ENCODE measurements around the gene THSD4. TPM values are rescaled to one million over a fixed set of nuclear protein-coding genes. Genes with fewer than 3 reads are reported as not detected.
A peak's percentile ranks its signal among the peaks of the same experiment; 100 is the strongest.
"Not testable (repeated sequence)": the region's sequence is repeated elsewhere in the genome, so short reads cannot be mapped to it uniquely, and the experiment has no call there.

THSD4 gene
- total RNA-seq, 1 experiment from 2014 or later: 19.5 TPM

GRCh38 chr15:71422530-71423259 is 307.4 kb downstream of the THSD4 start:
- no peak for DNase-seq (ENCODE audit: low spot score)

GRCh38 chr15:71424765-71425164 is 309.5 kb downstream of the THSD4 start:
- DNase-seq (ENCODE audit: low spot score): no peak

- DNase-seq (ENCODE audit: low spot score): no peak
These were observed 310.1 kb downstream of the THSD4 start for GRCh38 chr15:71425388-71425787.

- no peak for DNase-seq (ENCODE audit: low spot score)
These were observed 311.5 kb downstream of the THSD4 start for GRCh38 chr15:71426792-71427191.

DNA sequence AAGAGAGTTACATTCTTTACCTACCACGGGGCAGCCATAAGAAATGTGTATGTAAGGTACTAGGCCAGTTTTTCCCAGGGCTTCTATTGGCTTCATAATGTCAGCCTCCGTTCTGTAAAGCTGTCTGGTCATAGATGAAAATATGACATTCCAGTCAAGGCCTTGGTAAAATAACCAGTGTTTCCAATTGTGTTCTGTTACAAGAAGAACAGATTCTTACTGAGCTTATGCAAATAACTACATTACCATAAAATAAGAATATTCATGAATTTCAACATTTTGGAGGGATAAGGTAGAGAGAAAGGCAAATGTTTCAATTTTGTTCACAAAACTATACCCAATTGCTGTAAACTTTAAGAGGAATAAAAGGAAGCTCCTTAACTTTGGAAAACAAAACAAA is 315.5 kb downstream of the THSD4 start:
- DNase-seq (ENCODE audit: low spot score): no peak

DNA sequence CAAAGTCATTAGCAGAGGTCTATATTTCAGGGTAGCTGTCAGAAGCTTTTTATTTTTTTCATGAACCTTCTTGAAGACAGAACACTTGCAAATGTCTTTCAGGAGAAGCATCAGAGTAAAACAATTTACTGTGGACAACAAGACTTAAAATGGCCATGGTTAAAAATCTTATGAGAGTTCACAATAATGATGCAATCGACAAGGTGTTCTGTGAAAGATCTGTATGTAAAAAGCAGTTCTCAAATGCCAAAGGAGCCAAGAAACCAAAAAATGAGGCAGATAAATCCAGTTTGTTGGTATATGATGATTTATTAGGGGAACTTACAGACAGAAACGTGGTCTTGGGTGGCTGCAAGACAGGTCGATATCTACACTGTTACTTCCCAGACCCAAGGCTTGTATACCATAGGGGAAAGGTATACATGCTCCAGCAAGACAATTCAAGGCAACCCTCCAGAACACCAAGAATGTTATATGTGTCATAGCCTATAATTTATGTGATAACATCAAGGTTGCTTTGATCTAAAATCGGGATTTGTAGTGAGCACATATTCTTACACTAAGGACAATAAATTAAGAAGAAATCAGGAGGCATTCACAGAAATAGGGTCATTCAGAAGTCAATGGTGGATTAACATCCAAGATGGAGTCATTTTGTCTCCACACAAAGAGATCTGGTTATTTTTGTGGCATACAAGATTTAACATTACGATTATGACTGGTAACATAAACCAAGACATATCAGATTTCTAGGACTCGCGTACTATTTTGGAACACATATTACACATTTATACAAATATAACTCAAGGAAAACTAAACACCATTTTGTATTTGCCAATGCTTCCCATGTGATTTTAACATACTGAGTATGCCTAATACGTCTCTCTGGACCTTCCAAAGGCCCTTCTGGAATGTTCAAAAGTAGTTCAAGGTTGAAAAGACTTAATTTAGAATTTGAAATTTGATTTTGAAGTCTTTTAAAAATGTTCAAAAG is 316.4 kb downstream of the THSD4 start:
- DNase-seq (ENCODE audit: low spot score): peak; percentile 66

GRCh38 chr15:71433402-71433801 is 318.1 kb downstream of the THSD4 start:
- DNase-seq (ENCODE audit: low spot score): no peak

- DNase-seq (ENCODE audit: low spot score): peak; percentile 35
These were observed 319.5 kb downstream of the THSD4 start for GRCh38 chr15:71434774-71435173.

GRCh38 chr15:71435552-71435951 is 320.3 kb downstream of the THSD4 start:
- no peak for DNase-seq (ENCODE audit: low spot score)

DNA sequence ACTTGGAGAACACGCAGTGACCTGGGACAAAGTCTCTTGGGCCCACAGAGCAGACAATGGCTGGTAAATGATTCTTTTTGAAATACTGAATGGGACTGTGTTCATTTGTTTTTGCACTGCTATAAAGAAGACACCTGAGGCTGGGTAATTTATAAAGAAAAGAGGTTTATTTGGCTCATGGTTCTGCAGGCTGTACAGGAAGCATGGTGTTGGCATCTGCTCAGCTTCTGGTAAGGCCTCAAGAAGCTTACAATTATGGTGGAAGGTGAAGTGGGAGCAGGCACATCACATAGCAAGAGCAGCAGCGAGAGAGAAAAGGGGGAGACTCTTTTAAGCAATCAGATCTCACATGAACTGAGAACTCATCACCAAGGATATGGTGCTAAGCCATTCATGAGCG is 321.6 kb downstream of the THSD4 start:
- DNase-seq (ENCODE audit: low spot score): no peak

DNA sequence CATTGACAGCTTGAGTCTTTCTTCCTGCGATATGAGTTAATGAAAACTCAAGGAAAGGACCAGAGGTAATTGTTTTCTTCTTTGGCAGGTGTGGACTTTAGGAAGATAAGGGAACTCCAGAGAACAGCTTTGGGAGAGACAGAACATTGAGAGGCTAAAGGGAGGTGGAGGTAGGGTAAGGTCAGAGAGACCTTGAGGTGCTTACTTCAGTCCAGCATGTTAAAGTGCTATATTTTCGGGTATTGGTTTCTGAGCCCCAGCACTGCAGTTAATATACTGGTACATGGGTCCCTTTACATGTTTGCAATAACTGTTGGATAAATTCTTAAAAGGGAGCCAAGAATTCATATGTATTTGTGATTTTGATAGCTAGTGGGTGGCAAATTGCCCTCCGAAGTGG is 322.1 kb downstream of the THSD4 start:
- DNase-seq (ENCODE audit: low spot score): no peak

DNA sequence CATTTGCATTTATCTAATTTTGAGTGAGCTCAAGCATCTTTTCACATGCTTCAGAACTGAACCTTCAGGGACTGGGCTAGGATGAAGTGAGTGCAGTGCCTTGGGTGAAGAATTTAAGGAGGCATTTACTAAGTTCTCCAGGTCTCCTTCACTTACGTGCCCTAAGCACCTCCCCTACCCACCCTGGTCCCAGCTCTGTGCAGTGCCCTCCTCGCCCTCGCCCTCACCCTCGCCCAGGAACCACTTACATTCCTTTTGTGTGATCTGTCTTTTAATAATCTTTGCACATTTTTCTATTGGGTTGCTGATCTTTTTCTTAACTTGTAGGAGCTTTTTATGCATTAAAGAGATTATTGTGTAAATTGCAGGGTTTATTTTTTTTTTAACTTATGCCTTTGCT is 322.6 kb downstream of the THSD4 start:
- peak; percentile 69 for DNase-seq (ENCODE audit: low spot score)

DNA sequence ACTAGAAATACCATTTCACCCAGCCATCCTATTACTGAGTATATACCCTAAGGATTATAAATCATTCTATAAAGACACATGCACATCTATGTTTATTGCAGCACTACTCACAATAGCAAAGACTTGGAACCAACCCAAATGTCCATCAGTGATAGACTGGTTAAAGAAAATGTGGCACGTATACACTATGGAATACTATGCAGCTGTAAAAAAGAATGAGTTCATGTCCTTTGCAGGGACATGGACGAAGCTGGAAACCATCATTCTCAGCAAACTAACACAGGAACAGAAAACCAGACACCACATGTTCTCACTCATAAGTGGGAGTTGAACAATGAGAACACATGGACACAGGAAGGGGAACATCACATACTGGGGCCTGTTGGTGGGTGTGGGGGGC is 324.2 kb downstream of the THSD4 start:
- DNase-seq (ENCODE audit: low spot score): not testable (repeated sequence)

GRCh38 chr15:71440489-71441110 is 325.3 kb downstream of the THSD4 start:
- peak; percentile 87 for DNase-seq (ENCODE audit: low spot score)

- DNase-seq (ENCODE audit: low spot score): peak; percentile 87
These were observed 328.3 kb downstream of the THSD4 start for GRCh38 chr15:71443538-71443937.

- no peak for DNase-seq (ENCODE audit: low spot score)
These were observed 328.9 kb downstream of the THSD4 start for GRCh38 chr15:71444032-71444810.

- peak; percentile 34 for DNase-seq (ENCODE audit: low spot score)
These were observed 329.8 kb downstream of the THSD4 start for GRCh38 chr15:71444866-71445590.

GRCh38 chr15:71447328-71448250 is 332.3 kb downstream of the THSD4 start:
- peak; percentile 68 for DNase-seq (ENCODE audit: low spot score)

DNA sequence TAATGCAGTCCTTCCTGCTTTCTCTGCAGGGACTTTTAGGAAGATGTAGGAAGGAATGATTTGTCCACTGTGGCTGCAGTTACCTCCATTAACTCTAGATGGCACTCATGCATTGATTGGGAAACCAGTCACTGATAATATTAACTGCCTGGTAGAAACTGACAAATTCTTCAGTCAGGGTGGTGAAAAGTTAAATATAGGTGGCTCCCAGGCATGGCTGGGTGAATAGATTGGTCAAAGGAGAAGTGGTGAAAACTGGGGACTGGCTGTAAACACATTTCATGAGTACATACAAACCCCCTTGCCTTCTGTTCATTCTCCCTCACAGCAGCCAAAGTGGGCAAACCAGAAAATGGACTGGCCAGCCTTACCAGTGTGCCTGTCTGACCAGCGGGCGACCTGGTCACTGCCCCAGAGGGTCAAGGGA is 333.4 kb downstream of the THSD4 start:
- DNase-seq (ENCODE audit: low spot score): peak; percentile 99
